Measurements from ENCODE around the gene C2CD3.

Gene C2CD3

DNA sequence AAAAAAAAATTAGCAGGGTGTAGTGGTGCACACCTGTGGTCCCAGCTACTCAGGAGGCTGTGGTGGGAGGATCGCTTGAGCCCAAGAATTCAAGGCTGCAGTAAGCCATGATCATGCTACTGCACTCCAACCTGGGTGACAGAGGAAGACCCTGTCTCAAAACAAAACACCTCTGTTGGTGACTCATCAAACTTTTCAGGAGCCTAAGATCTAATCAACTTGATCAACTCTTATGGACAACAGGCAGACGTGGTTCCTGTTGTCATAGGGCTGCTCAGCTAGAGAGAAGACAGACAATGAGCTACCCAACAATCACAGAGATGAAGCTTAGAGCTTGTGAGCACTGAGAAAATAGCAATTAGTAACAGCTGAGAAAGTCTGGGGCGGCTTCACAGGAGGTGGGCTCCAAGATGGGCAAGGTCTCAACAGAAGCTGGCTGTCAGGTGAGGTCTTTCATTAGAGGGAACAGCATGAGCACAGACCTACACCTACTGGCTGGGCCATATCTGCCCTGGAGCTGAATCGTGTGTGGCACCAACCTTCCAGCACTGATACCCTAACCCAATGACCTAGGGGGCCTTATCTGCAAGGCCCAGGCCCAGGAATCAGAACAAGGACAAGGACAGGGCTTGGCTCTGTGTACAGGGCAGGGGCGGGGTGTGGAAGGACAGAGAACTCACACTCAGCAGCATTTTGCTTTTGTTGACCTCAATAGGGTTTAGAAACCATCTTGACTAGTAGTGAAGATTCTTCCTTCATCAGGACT lies 154.7 kb downstream of the C2CD3 start:
- DNase-seq = peak in 1 of 5 experiments; percentile 44

- DNase-seq = no peak
These were observed 155.9 kb downstream of the C2CD3 start for GRCh38 chr11:74014880-74015279.

DNA sequence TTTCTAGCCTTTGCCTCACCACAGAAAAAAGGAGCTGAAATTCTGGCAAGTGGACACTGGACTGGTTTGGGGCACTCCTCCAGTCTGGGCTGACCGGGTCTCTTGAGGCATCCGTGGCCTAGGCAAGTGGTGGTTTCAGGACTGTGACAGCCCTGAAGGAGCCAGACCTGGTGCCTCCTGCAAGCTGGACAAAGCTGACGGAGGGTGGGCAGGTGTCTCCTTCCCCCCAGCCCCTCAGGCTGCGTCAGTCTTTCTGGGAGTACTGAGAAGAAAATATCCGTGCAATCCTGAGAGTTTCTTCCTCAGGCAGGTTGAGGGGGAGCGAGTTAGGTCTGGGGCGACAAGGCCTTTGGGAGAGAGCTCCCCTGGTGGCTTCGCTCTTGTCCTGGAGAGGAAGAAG lies 157.7 kb downstream of the C2CD3 start:
- DNase-seq = no peak

DNA sequence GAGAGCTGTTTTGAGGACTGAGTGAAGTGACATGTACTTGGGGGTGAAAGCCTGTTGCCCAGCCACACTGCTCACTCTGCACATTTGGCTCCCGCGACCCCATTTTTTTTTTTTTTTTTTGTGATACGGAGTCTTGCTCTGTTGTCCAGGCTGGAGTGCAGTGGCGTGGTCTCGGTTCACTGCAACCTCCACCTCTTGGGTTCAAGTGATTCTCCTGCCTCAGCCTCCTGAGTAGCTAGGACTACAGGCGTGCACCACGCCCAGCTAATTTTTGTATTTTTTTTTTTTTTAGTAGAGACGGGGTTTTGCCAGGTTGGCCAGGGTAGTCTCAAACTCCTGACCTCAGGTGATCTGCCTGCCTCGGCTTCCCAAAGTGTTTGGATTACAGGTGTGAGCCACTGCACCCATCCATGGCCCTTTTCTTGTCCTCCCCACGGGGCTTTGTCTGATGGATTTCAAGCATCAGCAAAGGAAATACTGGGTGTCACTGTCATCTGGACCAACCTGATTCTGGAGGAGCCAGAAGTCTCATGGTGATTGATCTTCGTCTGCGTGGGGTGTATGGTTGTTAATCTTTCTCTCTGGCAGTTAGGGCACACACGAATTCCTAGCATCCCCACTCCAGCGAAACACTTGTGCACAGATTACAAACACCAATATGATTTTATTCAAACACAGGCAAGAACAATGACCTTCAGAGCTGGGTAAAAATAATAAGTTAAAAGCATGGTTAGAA lies 158.6 kb downstream of the C2CD3 start:
- no peak for DNase-seq

DNA sequence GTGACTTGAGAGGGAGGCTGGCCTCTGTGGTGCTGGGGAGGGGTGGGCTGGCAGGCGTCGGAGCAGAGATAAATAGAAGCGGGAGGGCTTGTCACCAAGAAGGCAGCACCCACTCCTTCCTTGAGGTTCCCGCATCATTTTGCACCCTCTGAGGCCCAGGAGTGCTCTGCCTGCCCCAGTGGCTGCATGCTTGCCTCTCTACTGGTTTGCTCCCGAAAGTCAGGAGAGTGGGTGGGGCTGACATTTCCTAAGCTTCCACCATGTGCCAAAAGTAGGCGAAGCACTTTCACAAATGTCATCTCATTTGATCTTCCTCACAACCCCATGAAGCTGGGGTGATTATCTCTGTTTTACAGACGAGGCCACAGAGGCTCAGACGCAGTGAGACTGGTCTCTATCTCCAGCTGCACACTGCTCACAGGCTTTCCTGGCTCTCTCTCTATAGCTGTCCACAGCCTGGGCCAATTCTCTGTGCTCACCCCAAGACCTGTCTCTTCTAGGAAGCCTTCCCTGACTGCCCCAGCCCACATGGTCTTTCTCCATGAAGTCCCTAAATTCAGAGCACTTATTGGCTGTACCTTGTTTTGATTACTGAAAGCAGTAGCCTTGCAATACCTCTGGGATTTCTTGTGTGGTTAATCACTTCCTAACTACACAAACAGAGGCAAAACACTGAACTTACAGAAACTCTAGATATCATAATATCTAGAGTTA lies 159.3 kb downstream of the C2CD3 start:
- peak in 3 of 5 experiments; percentile 17 to 89 (median 40) for DNase-seq

GRCh38 chr11:74010306-74011300 lies 160.2 kb downstream of the C2CD3 start:
- DNase-seq = peak in 1 of 5 experiments; percentile 29

- no peak for DNase-seq
These were observed 161.0 kb downstream of the C2CD3 start for GRCh38 chr11:74009675-74010305.

- DNase-seq = no peak
These were observed 161.6 kb downstream of the C2CD3 start for GRCh38 chr11:74009230-74009547.

- no peak for DNase-seq
These were observed 162.2 kb downstream of the C2CD3 start, which contains the start of gene UCP3 for GRCh38 chr11:74008373-74009229. TSS of gene UCP3 (minus strand) at chr11:74009085. CDS start at chr11:74007042, 2,043 bp downstream.

- DNase-seq = no peak
These were observed 163.0 kb downstream of the C2CD3 start for GRCh38 chr11:74007691-74008372.

GRCh38 chr11:74006743-74007304 lies 164.0 kb downstream of the C2CD3 start:
- no peak for DNase-seq

- no peak for DNase-seq
These were observed 164.9 kb downstream of the C2CD3 start for GRCh38 chr11:74005721-74006517.

- DNase-seq = peak; percentile 54 to 98 (median 81)
These were observed 165.8 kb downstream of the C2CD3 start for GRCh38 chr11:74004759-74005615.

- no peak for DNase-seq
These were observed 166.6 kb downstream of the C2CD3 start for GRCh38 chr11:74004046-74004695.

GRCh38 chr11:74002832-74003231 lies 168.0 kb downstream of the C2CD3 start:
- DNase-seq = no peak

GRCh38 chr11:74001822-74002286 lies 168.9 kb downstream of the C2CD3 start:
- DNase-seq = no peak
